Retina (tissue), 1 donor: ENCODE results near the gene WWOX.

ENCODE experiments used
- DNase-seq: peaks from one replicate; pipeline ENCODE4 v3.0.0-alpha.2; 2016

The WWOX gene

GRCh38 chr16:78635807-78636206 lies 536.4 kb downstream of the WWOX start:
- no peak for DNase-seq

GRCh38 chr16:78638371-78638770 lies 538.9 kb downstream of the WWOX start:
- no peak for DNase-seq

- no peak for DNase-seq
Measured at GRCh38 chr16:78639775-78640174, 540.3 kb downstream of the WWOX start.

GRCh38 chr16:78640886-78641285 lies 541.4 kb downstream of the WWOX start:
- DNase-seq = peak; percentile 37

- peak; percentile 63 for DNase-seq
Measured at GRCh38 chr16:78641433-78641832, 542.0 kb downstream of the WWOX start.

- DNase-seq = no peak
Measured at GRCh38 chr16:78642621-78643285, 543.3 kb downstream of the WWOX start.

- no peak for DNase-seq
Measured at GRCh38 chr16:78645657-78646056, 546.2 kb downstream of the WWOX start.

GRCh38 chr16:78647019-78647418 lies 547.6 kb downstream of the WWOX start:
- no peak for DNase-seq

GRCh38 chr16:78647491-78647890 lies 548.0 kb downstream of the WWOX start:
- DNase-seq = no peak

GRCh38 chr16:78648517-78648916 lies 549.1 kb downstream of the WWOX start:
- no peak for DNase-seq

- no peak for DNase-seq
Measured at GRCh38 chr16:78650339-78651074, 551.1 kb downstream of the WWOX start.

- DNase-seq = no peak
Measured at GRCh38 chr16:78654929-78655328, 555.5 kb downstream of the WWOX start.

GRCh38 chr16:78655331-78656113 lies 556.1 kb downstream of the WWOX start:
- DNase-seq = no peak

- DNase-seq = no peak
Measured at GRCh38 chr16:78656887-78657286, 557.4 kb downstream of the WWOX start.

GRCh38 chr16:78659216-78659615 lies 559.8 kb downstream of the WWOX start:
- no peak for DNase-seq

GRCh38 chr16:78659668-78660217 lies 560.3 kb downstream of the WWOX start:
- no peak for DNase-seq

- no peak for DNase-seq
Measured at GRCh38 chr16:78660795-78661194, 561.3 kb downstream of the WWOX start.

GRCh38 chr16:78663690-78664089 lies 564.2 kb downstream of the WWOX start:
- DNase-seq = no peak

GRCh38 chr16:78664811-78665772 lies 565.6 kb downstream of the WWOX start:
- peak; percentile 81 for DNase-seq

- no peak for DNase-seq
Measured at GRCh38 chr16:78666318-78666717, 566.9 kb downstream of the WWOX start.

GRCh38 chr16:78667675-78668074 lies 568.2 kb downstream of the WWOX start:
- no peak for DNase-seq

GRCh38 chr16:78668393-78668792 lies 568.9 kb downstream of the WWOX start:
- DNase-seq = no peak
